Activated CD8-positive, alpha-beta memory T cell treated with anti-CD3 and anti-CD28 coated beads, Interleukin-2, amount 50 U/mL, for 24 hours (primary cell): ENCODE results near the gene DTNB.

ENCODE experiments used
- DNase-seq: peaks from one replicate; pipeline ENCODE4 v3.0.0-alpha.2; 2020; ENCODE audit errors: extremely low read depth

DTNB gene

DNA sequence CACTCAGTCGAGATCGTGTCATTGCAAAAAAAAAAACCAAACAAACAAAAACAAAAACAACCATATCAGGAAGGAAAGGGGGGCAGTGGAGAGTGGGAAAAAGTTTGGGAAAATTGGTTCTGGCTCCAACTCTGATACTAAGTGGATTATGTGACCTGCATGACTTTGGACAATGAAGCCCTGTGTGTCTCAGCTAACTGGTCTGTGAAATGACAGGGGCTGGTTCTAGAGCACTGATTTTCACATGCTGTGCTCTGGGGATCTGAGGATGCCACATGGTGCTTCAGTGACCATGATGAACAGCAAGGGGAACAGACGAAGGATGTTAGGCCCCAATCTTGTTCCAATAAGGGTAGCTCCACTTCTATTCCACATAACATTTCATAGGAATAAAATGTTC, 174.2 kb downstream of the DTNB start:
- no peak for DNase-seq

DNA sequence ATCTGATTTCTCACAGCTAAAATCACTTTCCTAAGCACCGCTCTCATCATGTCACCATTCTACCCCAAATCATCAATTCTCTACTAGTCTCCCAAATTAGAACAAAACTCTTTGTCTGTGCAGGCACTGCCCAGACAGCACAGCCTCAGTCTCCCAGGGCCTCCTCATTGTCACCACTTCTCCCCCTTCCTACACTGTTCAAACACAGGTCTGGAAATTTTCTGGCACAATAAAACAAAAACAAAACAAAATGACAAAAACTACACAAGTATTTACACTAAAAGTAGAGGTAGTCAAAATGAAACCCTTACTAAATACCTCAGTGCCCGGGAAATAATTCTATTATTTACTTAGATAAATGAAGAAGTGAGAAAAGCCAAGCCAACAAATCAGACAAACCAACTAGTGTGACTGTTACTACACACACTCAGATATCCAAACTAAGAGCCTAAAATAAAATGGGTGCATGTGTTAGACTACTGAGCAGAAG, 175.4 kb downstream of the DTNB start:
- no peak for DNase-seq

DNA sequence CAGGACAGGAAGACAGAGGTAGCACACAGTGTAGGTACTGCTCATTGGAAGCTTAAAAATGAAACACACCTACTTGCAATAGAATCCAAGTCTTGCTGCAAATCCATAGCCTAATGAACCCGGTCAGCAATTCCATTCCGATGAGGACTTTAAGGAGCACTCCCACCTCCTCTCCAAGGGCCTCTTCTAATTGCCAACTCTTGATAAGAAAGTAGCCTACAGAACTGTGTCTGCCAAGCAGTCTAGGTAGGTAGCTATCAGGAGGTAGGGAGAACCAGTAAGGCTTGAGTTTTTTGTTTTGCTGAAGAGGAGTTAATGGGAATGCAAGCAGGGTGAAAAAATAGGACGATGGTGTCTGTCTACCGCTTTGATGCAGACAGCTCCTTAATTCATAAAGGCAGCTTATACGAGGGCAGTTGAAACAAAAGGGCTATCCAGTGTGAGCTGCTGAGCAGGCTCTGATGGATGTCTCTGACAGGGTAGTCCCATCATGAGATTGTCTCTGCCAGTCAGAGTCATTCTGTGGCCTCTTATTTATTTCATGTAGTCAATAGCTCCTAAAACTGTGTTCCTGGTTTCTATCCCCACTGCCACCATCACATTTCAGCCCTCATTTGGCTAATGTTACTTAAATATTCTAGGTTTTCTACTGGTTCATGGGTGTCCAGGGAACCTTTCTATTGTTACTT, 176.0 kb downstream of the DTNB start:
- DNase-seq: no peak

DNA sequence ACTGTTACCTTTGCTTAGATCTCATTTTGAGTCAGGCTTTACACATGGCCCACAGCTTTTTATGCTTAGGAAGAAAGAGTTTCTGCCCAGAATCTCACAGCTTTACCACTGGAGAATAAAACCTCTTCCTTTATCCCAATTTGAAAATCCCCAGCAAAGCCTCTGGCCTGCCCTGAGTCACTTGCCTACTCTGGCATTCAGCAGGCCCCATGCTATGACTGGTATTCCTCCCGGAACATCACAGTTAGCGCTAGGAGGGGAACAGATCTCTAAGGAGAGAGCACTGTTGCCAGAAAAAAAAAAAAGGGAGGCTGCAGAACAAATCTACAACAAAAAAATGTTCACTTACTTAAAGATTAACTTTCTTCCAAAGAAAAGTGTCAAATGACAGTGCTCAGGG, 178.8 kb downstream of the DTNB start:
- DNase-seq: no peak

DNA sequence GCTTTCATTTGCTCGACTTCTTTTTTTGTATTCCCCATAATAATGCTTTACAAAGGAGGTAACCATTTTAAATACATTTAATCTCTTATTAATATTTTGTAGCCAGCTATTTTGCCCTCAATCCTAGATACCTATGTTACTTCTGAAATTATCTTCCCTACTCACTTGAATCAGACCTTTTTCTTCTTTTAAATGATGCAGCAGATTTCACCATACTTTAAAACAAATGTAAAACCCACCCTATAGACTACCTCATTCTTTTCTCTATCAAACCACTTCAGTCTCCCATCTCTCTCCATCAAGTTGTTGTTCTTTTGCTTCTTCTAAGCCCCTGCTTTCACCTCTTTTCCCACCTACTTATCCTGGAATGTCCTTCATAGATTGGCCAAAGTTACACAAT, 180.2 kb downstream of the DTNB start:
- DNase-seq: no peak

DNA sequence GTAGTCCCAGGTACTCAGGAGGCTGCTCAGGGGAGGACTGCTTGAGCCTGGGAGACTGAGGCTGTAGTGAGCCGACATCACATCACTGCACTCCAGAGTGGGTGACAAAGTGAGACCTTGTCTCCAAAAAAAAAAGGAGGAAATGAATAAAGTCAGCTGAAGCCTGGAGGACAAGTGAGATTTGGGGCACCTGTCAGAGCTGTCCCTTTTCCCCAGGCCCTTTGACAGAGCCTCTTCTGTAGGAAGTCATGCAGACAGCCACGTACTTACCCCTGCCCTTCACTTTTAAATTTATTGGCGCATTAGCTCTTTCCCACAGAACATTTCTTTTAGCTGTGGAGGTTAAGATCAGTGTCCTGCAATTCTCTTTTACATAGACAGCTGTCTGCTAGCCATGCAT, 180.7 kb downstream of the DTNB start:
- no peak for DNase-seq

DNA sequence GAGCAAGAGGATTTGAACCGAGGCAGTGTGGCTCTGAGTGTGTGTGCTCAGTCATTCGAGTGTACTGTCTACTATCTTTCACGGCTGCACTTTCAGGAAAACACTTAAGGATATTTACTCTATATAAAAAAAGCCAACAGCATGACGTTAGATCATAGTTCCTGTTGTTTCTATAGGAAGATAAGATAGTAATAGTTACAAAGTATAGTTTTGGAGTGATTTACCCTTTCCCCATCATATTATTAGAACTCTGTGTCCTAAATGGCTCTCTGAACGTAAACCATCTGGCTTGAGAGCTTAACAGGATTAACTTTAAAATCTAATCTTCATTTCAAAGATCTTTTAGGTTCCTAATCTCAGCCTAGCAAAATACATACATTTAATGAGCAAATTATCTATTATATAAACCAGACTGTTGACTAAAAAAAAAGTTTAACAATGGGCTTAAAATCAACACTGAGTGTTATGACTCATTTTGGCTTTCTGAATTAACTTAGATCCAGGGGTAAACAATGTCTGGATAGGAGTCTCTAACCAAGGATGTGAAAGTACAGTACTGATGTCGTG, 181.3 kb downstream of the DTNB start:
- DNase-seq: no peak

DNA sequence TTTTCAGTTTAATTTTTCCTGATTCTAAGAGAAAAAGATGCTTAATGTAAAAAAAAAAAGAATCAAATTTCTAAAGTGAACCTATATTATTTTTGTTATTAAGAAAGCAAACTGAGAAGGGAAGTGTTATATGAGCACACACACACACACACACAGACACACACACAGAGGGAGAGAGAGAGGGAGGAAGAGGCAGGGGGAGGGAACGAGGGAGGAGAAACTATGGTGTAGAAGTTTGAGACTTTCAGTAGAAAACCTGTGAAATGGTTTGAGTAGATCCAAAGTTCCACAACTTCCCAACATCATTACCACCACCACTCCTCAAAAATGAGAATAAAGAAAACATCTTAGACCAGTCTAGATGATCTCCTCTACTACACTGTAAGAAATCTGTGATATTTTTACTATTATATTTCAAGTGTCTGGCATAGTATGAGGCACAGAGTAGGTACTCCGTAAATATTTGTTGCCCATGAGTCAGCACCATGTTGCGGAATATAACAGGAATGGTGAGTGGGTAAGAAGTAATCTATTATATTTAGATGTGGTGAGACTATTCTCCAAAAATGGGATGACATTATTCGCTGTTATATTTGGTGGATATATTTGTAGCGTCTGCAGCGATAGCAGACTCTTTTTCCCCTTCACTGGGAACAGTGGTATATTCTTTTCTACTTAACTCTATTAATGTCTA, 182.2 kb downstream of the DTNB start:
- DNase-seq: no peak

DNA sequence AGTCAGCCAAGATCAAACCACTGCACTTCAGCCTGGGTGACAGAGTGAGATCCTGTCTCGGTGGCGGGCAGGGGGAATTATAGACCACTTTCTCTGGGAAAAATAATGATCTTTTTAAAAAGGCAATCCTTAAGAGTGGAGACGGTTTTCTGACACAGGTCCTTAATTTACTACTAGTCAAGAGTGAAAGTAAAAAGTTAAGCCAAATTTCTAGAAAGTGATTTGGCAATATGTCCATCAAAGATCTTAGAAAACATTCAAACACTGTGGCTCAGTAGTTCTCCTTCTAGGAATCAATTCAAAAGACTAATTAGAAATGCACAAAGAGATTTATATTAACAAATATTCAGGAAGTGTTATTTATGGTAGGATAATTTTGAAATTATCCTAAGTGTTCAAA, 183.2 kb downstream of the DTNB start:
- no peak for DNase-seq

DNA sequence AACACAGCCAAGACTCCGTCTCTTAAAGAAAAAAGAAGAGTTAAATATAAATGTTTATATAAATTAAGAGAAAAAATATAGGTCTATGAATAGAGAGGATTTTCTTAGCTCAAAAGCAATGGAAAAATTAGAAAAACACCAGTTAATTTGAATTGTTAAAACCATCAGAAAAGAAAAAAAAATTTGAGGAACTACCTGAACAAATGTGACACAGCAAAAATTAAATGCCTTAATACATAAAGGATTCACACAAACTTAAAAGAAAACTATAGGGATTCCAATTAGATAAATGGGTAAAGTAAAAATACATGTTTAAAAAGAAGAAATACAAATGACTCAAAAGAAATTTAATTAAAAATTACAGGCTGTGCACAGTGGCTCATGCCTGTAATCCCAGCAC, 183.7 kb downstream of the DTNB start:
- no peak for DNase-seq

DNA sequence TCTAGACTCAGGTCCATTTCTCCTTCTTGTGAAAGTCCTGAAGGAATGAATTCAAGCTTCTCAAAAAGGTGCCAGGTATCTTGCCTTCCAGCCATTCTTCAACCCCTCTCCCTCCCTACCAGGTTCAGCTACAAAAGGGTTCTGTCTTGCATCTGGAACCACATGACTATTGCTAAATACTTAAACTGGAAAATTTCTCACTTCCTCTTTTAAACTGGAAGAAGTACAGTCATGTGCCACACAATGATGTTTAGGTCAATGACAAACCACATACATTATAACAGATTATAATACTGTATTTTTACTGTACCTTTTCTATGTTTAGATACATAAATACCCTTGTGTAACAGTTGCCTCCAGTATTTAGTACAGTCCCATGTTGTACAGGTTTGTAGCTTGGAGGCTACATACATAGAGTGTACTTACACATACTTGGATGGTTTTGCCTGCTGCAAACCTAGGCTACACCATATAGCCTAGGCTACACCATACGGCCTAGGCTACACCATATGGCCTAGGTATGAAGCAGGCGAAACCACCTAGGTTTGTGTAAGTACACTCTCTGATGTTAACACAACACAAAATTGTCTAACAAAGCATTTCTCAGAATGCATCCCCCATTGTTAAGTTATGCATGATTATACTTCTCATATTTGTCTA, 189.6 kb downstream of the DTNB start:
- DNase-seq: no peak

DNA sequence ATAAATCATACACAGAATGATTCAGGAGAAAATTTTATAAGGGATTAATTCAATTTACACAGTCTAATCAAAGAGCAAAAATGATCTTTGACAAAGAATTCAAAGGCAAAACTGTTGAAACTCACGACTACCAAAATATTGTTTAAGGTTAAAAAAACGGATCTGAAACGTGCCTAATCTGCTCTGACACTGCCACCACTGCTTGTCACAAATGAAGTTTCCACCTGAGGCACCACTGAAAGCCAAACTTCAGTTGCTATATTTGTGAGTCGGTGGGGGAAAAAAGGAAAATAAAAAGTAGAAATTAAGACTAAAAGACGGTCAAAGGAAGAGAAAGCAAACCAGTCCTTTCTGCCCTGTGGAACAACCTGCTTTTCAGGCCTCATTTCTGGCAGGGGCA, 191.0 kb downstream of the DTNB start:
- no peak for DNase-seq

DNA sequence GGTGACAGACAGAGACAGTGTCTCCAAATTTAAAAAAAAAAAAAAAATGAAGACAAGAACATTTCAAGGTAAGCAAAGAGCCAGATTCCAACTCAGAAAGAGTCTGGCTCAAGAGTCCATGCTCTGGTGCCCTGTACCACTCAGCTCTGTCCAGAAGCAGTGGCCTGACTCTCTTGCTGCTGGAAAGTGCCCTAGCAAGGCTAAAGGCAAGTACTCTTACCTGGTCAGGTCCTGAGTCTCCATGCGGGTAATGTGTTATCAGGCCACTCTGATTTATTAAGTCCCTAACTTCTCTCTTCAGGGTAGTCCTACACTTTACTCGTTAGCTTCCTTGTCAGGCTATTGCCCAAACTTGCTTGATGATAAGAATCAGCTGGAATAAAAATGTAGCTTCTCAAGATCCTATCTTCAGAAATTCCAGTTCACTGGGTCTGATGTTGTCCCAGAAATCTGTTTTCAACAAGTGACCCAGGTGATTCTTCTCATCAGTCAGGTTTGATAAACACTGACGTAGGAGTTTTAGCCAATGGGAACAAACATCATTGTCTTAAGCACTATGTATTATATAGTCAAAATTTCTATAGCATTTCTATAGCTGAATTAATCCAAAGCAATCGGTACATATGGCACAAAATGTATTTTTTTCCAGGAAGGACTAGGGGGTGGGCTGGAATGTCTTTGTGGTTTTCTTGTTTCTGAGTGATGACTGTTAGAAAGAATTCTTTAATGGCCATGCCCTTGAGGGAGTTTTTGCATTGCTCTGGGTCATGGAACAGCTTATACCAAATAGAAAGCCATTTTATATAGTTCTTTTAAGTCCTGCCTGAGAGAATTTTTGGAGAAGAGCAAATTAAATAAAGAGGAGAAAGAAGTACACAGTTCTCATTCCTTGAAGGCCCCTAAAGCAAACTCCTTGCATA, 191.7 kb downstream of the DTNB start:
- no peak for DNase-seq

DNA sequence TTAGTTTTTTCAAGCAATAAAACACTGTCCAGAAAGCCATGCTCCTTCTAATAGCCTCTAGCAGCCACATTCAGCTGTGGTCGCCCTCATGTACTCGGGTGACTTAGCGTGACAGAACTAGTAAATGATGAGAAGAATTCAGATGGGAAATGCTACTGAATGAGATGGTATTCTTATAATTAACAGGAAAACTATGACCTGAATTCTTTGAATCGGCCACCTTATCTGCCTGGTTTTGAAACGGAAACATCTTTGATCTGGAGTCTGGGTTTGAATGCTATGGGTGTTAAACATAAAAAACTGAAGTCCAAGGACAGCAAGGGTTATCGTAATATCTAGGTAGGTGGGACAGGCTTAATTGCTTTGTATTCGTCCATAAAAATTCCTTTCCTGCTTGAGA, 192.8 kb downstream of the DTNB start:
- DNase-seq: no peak

DNA sequence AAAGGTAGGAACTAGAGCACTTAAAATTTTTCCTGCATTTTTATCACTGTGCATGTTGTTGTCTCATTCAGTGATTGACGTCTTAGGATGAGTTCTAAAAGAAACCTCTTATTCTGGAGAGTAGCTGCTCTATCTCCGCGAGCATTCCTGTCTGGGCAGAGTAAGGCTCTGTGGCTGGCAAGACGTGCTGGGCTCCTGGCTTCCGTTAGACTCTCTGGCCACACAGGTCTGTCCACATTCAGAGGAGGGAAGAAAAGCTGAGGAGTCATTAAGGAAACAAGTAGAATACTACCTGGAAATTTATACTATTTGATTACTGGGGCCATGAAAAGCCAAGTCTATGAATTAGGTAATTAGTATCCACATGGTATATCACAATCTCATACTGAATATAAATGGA, 193.6 kb downstream of the DTNB start:
- no peak for DNase-seq

DNA sequence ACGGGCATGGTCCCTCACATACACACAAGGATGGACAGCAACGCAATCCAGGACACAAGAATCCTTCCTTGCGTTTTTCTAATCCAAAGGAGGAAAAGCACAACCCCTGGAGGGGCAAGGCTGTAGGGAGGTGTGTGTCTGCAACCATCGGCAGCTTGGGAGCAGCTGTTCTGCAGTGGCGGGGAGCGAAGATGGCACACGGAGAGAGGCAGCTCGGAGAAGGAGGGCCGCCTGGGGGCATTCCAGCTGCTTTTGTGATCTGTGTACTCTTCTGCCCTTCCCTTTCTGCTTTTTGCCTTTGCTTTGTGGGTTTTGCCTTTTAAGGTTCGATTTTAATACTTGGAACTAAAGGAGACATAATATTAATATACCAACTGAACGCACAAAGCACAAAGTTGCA, 194.6 kb downstream of the DTNB start:
- DNase-seq: no peak

DNA sequence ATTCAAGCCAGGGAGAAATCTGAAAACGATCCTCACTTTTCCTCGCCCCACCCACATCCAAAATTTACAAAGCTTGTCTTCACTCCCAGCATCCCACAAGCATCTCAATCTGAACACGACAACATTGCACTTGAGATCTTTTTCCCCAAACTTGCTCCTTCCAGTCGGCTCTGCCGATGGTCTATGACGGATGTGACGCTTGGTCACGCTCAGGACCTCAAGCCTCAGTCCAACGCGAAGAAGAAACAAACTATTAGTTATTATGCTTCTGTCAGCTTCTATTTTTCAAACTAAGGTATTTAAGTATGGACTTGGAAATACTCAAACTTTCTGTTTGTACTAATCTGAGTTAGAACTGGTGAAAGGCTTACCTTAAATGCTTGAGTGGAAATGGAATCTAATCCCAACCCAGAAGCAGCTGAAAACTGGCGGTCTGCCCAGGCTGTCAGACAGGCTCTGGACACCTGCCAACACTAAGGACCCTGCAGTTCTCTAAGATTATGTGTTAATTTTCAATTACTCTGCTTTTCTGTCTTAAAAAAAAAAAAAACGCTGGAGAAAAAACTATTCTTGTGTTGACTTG, 199.5 kb downstream of the DTNB start:
- no peak for DNase-seq

DNA sequence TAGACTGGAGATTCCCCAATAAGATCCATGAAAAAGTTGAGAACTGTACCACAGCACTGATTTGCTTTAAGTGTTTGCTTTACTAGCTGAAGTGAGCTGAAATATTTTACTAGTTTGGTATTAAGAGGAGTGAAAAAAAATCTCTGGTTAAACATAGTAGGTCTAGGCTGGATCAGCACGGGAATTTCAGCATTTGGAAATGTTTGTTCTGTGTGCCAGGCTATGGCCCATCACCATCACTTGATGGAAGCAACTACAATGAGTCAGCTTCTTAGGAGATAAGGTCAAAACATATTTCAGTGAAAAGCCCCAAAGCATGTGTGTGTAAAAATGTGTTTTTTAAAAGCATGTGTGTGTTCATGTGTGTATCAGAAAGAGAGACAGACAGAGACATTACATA, 200.2 kb downstream of the DTNB start:
- no peak for DNase-seq

DNA sequence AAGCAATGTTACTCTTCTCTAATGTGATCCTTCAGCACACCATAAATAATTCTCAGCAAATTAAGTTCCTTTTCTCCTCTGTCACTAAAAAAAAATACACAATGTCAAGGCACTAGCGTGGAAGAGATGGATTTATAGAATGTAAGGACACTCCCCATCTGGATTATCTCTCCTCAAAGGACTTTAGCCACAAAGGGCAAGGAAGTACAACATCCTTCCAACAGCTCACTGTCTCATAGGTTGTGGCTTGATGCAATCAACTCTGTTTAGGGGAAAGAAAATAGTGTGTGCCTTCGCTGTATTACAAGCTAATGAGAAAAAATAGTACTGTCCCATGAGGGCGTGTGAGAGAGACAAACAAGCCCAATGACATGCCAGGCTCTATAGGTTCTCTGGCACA, 202.6 kb downstream of the DTNB start:
- no peak for DNase-seq

DNA sequence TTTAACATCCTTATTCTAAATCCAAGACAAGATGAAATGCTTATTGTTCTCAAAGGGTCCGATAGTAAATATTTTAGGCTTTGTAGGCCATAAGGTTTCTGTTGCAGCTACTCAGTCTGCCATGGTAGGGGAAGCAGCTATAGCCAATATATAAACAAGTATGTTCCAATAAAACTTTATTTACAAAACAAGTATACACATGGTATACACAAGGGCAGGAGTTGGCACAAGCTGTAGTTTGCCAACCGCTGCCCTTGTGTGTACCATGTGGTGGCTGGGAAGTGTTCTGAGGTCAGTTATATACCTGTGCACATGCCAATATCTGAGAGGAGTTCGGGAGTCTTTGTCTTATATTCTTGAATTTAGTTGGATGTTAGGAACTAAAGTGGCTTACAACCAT, 205.6 kb downstream of the DTNB start:
- DNase-seq: no peak

DNA sequence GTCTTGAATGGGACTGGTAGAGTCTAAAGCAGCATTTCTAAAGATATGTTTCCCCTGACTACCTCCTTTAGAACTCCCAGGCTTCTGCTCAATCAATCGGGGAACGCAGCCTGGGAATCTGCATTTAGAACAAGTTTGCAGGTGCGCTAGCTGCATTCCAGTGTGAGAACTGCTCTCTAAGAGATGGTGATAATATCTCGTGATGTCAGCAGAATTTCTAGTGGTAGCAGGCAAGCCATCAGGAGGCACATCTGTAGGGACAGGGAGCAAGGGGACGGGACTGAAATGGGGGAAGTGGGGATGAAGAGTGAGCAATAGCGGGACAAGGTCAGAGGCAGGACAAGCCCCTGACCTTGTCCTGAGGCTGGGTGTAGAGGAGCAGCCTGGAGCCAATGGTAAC, 211.4 kb downstream of the DTNB start:
- DNase-seq: no peak
